Measurements from ENCODE around the gene TBC1D24. TPM values are rescaled to one million over a fixed set of nuclear protein-coding genes. Genes with fewer than 3 reads are reported as not detected.
A peak's percentile ranks its signal among the peaks of the same experiment; 100 is the strongest.

Gene TBC1D24
- total and polyA plus RNA-seq, 9 of the 15 experiments (the other 6 are each of a cell fraction or from before 2014, with no cell fraction given): 1.7 to 22.6 (median 7.2) TPM

- no peaks in the 10 kb centered on the region for H3K9me1 ChIP-seq (ENCODE audit: control insufficient read depth, insufficient read depth, low read length)
- H2AFZ ChIP-seq (ENCODE audit: low read depth, low read length): no peak overlapping the region
- H3K27me3 ChIP-seq (ENCODE audit: control insufficient read depth in 2 of 2, insufficient read depth in 2 of 2, low read length in 2 of 2): no peaks in the 10 kb centered on the region
- in situ Hi-C loops (cut with MboI): no loop called here
- H3K4me1 ChIP-seq (replicated peaks in 1 of 2; ENCODE audit: control insufficient read depth in 2 of 2, insufficient read depth in 2 of 2, low read length in 2 of 2): peaks cover 11 to 43% of the 10 kb centered on the region in 2 experiments; a peak in 4 of 5 replicates
- H3K36me3 ChIP-seq (ENCODE audit: control insufficient read depth, insufficient read depth, low read length): peaks cover 33% of the 10 kb centered on the region; the same call in 2 of the 3 replicates
- no peak overlapping the region for H3K4me2 ChIP-seq (ENCODE audit: insufficient read depth, low read length)
- peaks cover 29% of the 10 kb centered on the region for H3K79me2 ChIP-seq (ENCODE audit: control insufficient read depth, insufficient read depth, low read length)
- intact Hi-C loops (cut with micrococcal nuclease): no loop called here
- no peak overlapping the region for H3K4me3 ChIP-seq
- POLR2A ChIA-PET: interaction anchor here (0.5 to 2.5 kb wide), 4 partner anchors 9 to 44 kb away, joined by 3 to 10 read pairs (median 3); no protein-coding TSS in a partner anchor
- TF ChIP-seq IRF9 (tag; IDR thresholded peaks at IDR 0.05) (no peak), PRMT5 (CRISPR knock-in tag; IDR thresholded peaks at IDR 0.05) (no peak)
- BruUV-seq (replicated peaks): no TSS peak
- WGBS (ENCODE audit: insufficient coverage, low coverage, missing lambda C conversion rate): 91% methylated on average over 13 of the region's 13 CpGs
- H4K20me1 ChIP-seq (replicated peaks; ENCODE audit: control insufficient read depth, insufficient read depth, low read length): peaks cover 6% of the 10 kb centered on the region
- no peaks in the 10 kb centered on the region for H3K9me3 ChIP-seq (replicated peaks; ENCODE audit: control insufficient read depth, insufficient read depth, low read depth, low read length)
- no peak overlapping the region for H3K27ac ChIP-seq (ENCODE audit: extremely low read depth, low read depth, low read length)
- CTCF ChIA-PET (ENCODE audit: low intra/inter-chr PET ratio): no interaction called here
- DNase-seq (ENCODE audit: extremely low read depth in 1 of 4, low spot score in 3 of 4) (no peak), ATAC-seq (no peak), FAIRE-seq (no peak)
- no peak overlapping the region for H3K9ac ChIP-seq (ENCODE audit: insufficient read depth in 1 of 2, low read depth in 2 of 2, low read length in 2 of 2)
Observed at GRCh38 chr16:2492292-2492691, 17.4 kb downstream of the TBC1D24 start.

GRCh38 chr16:2493605-2494004, 18.7 kb downstream of the TBC1D24 start:
- H3K79me2 ChIP-seq (ENCODE audit: control insufficient read depth, insufficient read depth, low read length): peaks cover 28% of the 10 kb centered on the region
- peaks cover 6% of the 10 kb centered on the region for H4K20me1 ChIP-seq (replicated peaks; ENCODE audit: control insufficient read depth, insufficient read depth, low read length)
- no peaks in the 10 kb centered on the region for H3K27me3 ChIP-seq (ENCODE audit: control insufficient read depth in 2 of 2, insufficient read depth in 2 of 2, low read length in 2 of 2)
- H3K9ac ChIP-seq (ENCODE audit: insufficient read depth in 1 of 2, low read depth in 2 of 2, low read length in 2 of 2): no peak overlapping the region
- H3K27ac ChIP-seq (ENCODE audit: extremely low read depth, low read depth, low read length): no peak overlapping the region
- CTCF ChIA-PET (ENCODE audit: low intra/inter-chr PET ratio): no interaction called here
- 91% methylated on average over 6 of the region's 6 CpGs for WGBS (ENCODE audit: insufficient coverage, low coverage, missing lambda C conversion rate)
- in situ Hi-C loops (cut with MboI): no loop called here
- H3K4me1 ChIP-seq (replicated peaks in 1 of 2; ENCODE audit: control insufficient read depth in 2 of 2, insufficient read depth in 2 of 2, low read length in 2 of 2): peaks cover 17 to 45% of the 10 kb centered on the region in 2 experiments; a peak in 4 of 5 replicates
- no peaks in the 10 kb centered on the region for H3K9me3 ChIP-seq (replicated peaks; ENCODE audit: control insufficient read depth, insufficient read depth, low read depth, low read length)
- no peak overlapping the region for H3K4me3 ChIP-seq
- TF ChIP-seq ZNF274 (IDR thresholded peaks at IDR 0.05; ENCODE audit: borderline replicate concordance, low read depth, low read length): no peak
- no peak for TF ChIP-seq E2F3 (CRISPR knock-in tag; IDR thresholded peaks at IDR 0.05)
- TF ChIP-seq ZNF263 (CRISPR knock-in tag; IDR thresholded peaks at IDR 0.05; ENCODE audit: borderline replicate concordance): peak; percentile 61; the same call in 1 of the 2 replicates
- intact Hi-C loops (cut with micrococcal nuclease): no loop called here
- ATAC-seq: no peak
- POLR2A ChIA-PET: interaction anchor here (0.9 to 2.5 kb wide), 3 partner anchors 8 to 27 kb away, joined by 5 to 10 read pairs (median 7); partner anchors contain the start of gene AMDHD2
- BruUV-seq (replicated peaks): no TSS peak
- H3K36me3 ChIP-seq (ENCODE audit: control insufficient read depth, insufficient read depth, low read length): peaks cover 43% of the 10 kb centered on the region; the same call in 2 of the 3 replicates
- FAIRE-seq: no peak
- DNase-seq (ENCODE audit: extremely low read depth in 1 of 4, low spot score in 3 of 4): no peak
- H2AFZ ChIP-seq (ENCODE audit: low read depth, low read length): no peak overlapping the region
- H3K9me1 ChIP-seq (ENCODE audit: control insufficient read depth, insufficient read depth, low read length): no peaks in the 10 kb centered on the region
- H3K4me2 ChIP-seq (ENCODE audit: insufficient read depth, low read length): no peak overlapping the region
